Hematopoietic multipotent progenitor cell treated with erythropoietin and hydrocortisone succinate and interleukin-3 and kit ligand, for 6 days (in vitro differentiated cells): ENCODE data around the gene LOXHD1.
A peak's percentile ranks its signal among the peaks of the same experiment; 100 is the strongest.

Experiments
- DNase-seq: peaks from one replicate; pipeline ENCODE4 v3.0.0-alpha.2; 2015

Gene LOXHD1, protein sequence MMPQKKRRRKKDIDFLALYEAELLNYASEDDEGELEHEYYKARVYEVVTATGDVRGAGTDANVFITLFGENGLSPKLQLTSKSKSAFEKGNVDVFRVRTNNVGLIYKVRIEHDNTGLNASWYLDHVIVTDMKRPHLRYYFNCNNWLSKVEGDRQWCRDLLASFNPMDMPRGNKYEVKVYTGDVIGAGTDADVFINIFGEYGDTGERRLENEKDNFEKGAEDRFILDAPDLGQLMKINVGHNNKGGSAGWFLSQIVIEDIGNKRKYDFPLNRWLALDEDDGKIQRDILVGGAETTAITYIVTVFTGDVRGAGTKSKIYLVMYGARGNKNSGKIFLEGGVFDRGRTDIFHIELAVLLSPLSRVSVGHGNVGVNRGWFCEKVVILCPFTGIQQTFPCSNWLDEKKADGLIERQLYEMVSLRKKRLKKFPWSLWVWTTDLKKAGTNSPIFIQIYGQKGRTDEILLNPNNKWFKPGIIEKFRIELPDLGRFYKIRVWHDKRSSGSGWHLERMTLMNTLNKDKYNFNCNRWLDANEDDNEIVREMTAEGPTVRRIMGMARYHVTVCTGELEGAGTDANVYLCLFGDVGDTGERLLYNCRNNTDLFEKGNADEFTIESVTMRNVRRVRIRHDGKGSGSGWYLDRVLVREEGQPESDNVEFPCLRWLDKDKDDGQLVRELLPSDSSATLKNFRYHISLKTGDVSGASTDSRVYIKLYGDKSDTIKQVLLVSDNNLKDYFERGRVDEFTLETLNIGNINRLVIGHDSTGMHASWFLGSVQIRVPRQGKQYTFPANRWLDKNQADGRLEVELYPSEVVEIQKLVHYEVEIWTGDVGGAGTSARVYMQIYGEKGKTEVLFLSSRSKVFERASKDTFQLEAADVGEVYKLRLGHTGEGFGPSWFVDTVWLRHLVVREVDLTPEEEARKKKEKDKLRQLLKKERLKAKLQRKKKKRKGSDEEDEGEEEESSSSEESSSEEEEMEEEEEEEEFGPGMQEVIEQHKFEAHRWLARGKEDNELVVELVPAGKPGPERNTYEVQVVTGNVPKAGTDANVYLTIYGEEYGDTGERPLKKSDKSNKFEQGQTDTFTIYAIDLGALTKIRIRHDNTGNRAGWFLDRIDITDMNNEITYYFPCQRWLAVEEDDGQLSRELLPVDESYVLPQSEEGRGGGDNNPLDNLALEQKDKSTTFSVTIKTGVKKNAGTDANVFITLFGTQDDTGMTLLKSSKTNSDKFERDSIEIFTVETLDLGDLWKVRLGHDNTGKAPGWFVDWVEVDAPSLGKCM (N-terminal part only)

GRCh38 chr18:46657115-46657955 lies at the start of gene LOXHD1:
Gene LOXHD1 (minus strand): TSS chr18:46657220. CDS start chr18:46657033, 187 bp downstream.
- DNase-seq, result no peak

DNA sequence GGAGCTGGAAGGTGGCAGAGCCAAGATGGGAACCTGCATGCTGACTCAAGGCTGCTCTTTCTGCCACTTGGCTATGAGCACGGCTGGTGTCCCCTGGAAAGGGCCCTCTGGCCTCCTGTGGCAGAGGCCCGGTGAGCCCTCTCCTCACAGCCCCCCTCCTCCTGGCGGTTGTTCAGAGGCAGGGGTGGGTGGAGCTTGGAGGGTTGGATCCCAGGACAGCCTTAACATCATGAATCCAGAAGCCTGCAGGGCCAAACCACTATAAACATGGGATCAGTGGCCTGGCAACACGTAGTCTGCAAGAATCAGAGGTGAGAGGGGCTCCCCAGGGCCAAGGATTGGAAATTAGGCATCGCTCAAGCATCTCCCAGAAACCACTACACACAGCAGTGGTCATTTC lies 48.5 kb upstream of the LOXHD1 start:
- DNase-seq, result no peak

GRCh38 chr18:46704816-46705215 lies 47.8 kb upstream of the LOXHD1 start:
- no peak for DNase-seq

DNA sequence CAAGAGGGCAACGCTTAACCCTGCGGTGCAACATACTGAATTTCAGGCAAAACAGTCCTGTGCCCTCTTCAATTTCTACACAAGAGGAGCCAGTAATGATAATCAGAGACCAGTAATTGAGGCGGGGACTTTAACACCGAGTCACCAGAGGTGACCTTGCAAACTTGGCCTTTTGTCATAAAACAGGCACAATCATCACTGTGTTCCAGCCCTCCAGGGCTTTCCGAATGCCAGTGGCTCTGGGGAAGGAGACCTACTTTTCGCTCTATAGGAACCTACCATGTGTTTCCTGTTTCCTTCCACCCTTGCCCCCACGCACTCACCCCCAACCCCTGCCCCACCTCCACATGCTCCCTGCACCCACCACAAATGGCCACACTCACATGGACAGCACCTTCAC lies 47.2 kb upstream of the LOXHD1 start:
- no peak for DNase-seq

DNA sequence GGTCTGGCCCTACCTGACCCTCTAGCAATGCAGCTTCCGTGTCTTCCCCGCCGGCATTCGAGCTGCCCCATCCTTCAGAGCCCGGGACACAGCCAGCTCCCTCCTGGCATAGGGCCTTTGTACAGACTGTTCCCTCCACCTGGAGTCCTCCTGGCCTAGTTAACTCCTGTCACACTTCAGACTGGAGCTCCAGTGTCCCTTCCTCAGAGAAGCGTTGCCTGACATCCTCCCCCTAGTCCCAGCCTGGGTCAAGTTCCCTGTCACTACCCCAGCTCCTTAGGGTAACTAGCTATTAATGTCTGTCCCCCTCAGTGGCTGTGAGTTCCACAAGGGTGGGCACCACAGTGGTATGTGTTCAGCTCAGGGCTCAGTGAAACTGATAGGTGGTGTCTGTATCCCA lies 45.5 kb upstream of the LOXHD1 start:
- DNase-seq, result no peak

- DNase-seq, result no peak
Observed at GRCh38 chr18:46700066-46700824, 43.2 kb upstream of the LOXHD1 start.

DNA sequence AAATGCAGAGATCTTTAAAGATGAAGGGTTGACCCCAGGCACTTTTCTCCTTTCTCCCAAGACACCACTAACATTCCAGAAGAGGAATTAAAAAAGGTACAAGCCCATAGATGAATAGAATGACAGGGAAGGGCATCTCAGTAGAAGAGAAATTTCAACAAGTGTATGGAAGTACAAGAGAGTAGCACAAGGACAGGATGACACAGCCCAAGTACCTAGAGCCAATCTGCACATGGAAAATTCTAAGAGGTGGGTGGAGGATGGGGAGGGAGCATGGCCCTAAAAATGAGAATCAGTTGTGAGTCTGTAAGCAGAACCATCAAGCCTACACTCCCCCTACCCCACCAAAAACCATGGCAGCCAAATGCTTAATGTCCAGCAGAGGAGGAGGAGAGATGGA lies 39.7 kb upstream of the LOXHD1 start:
- DNase-seq, result no peak

DNA sequence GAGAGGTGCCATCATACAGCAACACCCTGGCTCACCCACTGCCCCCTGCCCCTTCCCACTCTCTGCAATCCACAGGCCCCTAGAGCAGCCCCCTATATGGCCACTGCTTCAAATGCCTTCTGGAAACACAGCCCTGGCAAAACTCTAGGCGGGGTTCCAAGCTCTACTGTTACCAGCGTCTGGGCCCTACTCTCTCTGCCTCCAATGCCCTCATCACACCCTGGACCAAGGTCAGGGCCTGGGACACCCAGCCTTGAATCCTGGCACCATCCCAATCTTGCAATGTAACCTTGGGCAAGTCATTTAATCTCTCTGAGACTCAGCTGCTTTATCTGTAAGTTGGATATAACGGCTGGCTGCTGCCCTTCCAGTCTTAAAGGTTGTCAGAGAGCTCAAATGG lies 39.2 kb upstream of the LOXHD1 start:
- DNase-seq, result no peak

GRCh38 chr18:46693996-46694395 lies 37.0 kb upstream of the LOXHD1 start:
- DNase-seq, result no peak

DNA sequence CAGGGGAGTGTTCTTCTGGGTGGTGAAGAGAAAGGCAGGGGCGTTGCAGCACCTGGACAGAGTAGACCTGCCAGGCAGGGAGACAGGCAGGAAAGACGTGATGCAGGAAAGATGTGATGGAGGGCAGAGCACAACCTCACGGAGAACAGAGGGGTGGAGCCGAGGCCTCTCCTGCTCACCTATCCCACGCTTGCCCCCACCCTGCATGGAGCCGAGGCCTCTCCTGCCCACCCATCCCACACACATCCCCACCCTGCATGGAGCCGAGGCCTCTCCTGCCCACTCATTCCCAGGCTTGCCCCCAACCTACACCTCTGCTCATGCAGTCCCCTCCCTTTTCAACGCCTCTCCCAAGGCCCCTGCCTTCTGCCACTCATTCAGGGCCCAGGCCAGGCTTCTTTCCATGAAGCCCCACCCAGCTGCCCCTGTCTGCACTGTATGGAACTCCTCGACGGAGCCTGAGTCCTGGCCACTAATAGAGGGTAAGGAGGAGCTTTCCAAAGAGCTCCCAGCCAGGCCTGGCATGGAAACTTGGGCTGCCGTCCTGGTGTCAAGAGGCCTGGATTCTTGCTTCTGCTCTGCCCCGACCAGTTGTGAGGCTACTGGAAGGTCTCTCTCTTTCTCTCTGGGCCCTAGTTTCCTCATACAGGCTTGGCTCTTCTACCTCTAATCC lies 32.0 kb upstream of the LOXHD1 start:
- no peak for DNase-seq

- DNase-seq, result no peak
Observed at GRCh38 chr18:46686186-46686585, 29.2 kb upstream of the LOXHD1 start.

DNA sequence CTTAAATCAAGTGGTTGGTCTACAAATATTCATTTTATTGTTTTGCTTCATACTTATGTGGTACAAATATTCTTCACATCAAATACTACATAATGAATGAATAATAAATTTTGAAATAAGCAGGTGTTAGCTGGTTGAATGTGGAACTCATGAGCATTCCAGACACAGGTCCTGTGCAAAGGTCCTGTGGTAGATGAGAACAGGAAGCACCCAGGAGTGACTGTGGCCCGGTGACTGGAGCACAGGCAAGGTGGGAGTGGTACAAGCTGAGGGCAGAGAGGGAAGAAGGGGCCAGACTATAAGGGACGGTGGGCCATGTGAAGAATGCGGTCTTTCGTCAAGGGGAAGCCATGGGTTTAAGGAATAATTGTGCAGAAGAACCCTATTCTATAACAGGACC lies 26.2 kb upstream of the LOXHD1 start:
- no peak for DNase-seq

DNA sequence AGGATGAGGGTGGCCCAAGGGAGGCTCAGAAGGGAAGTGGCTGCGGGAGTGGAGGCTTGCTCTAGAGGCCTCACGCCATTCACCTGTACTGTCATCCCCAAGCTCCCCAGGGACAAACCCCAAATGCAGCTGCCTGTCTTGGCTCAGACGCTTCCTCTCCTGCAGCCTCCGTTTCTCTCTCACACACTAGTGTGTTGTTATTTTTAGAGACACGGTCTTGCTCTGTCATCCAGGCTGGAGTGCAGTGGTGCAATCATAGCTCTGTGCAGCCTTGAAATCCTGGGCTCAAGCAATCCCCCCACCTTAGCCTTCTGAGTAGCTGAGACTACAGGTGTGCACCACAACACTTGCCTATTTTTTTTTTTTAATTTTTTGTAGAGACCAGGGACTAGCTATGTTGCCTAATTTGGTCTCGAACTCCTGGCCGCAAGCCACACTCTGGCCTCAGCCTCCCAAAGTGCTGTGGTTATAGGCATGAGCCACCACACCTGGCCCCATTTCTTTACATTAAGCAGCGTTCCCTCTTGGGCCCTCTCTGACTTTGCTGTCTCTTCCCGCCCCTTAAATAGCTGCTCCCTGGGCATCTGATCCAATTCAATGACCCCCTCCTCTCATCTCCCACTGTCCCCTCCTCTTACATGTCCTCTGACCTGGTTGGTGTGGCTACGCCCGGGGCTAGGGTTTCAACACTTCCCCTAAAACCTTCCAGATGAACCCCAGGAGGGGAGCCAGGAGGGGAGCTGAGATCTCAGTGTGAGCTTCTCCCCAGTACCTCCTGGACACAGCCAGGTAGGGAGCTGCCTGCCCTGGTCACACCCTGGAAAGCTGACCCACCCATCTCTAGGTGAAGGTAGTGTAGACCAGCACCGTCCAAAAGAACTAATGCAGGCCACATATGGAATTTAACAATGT lies 24.0 kb upstream of the LOXHD1 start:
- no peak for DNase-seq

DNA sequence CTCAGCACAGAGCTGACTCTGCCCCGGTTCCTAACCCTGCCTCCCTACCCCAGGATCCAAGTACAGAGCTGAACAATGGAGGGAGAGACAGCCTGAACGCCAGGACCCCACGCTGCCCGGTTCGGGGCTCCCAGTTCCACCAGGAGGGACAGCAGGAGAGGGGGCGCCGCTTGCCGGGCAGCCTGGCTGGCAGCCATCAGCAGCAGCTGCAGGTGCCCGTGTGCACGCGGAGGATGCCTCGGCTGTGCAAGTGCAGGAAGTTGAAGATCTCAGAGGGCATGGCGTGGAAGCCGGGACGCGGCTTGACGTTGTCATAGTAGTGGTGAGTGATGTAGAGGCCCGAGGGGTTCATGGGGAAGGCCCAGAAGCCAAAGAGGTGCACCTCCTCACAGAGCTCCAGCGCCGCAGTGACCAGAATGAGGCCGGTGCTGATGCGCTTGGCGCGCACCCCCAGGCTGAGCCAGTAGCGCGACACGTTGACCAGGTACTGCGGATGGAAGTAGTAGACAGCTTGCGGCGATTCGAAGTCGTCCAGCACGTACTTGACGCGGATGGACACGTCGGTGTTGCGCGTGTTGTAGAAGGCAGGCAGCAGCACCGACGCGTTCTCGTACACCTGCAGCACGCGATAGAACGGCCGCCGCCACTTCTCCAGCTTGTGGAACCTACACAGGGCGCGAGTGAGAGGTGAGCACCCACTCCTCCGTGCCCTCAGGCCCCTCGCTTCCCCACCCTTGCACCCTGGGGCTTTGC lies 23.0 kb upstream of the LOXHD1 start:
- no peak for DNase-seq

- no peak for DNase-seq
Observed at GRCh38 chr18:46678785-46679399, 21.9 kb upstream of the LOXHD1 start.

DNA sequence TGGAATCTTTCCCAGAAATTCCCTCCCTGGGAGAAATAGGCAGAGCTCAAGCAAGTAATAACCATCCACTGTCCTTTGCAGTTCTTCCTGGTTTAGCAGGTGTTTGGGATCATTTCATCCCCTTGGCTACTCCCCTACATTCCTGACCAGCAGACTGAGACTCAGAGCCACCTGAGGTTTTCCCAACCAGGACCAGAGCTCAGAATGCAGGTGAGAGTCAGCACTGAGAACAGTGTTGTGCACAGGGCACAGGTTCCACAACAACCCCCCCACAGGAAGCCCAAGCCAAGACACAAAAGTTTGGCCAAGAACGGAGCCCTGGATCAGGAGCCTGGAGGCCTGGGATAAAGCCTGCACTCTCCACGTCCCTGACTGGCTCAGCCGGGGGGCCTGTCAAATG lies 21.0 kb upstream of the LOXHD1 start:
- no peak for DNase-seq

- peak; percentile 15 for DNase-seq
Observed at GRCh38 chr18:46677611-46678010, 20.6 kb upstream of the LOXHD1 start.

GRCh38 chr18:46676182-46676835 lies 19.3 kb upstream of the LOXHD1 start:
- DNase-seq, result no peak
